CD4-positive, alpha-beta T cell (primary cell): ENCODE results near the gene TIGD4. TPM values are rescaled to one million over a fixed set of nuclear protein-coding genes. Genes with fewer than 3 reads are reported as not detected.

Experiments used
- ATAC-seq: fragments of 200-7000 bp; cut with Tn5 transposase; one replicate; pipeline ENCODE4 v1.10.0; 2022; ENCODE audit warnings: mild to moderate bottlenecking; ENCODE audit not compliant: poor library complexity
- CTCF ChIA-PET: fragments of 350-600 bp; sonication (Branson Sonifier 250); formaldehyde crosslinking; loops from one replicate; lab custom pipeline; 2021; ENCODE audit warnings: antibody characterized with exemption, inconsistent platforms; lab: Charles Lee
- POLR2A ChIA-PET: fragments of 350-600 bp; sonication (Branson Sonifier 250); formaldehyde crosslinking; loops from one replicate; lab custom pipeline; 2021; ENCODE audit warnings: antibody characterized with exemption, inconsistent platforms; lab: Charles Lee
- DNase-seq, 14 experiments: peaks; one replicate each; pipeline ENCODE4 v3.0.0-alpha.2; 2013 to 2020; ENCODE audit warnings: mixed read lengths in 2 of 14
- H3K27ac ChIP-seq, 2 donors: one replicate each; pipeline versions ENCODE4 v1.5.1 to v1.7.0; 2013; ENCODE audit warnings: low read length in 2 of 2, low read depth in 1 of 2, mild to moderate bottlenecking in 1 of 2
- H3K27me3 ChIP-seq, 2 experiments: 1 replicate in 1 of 2; 2 replicates in 1 of 2; pipeline versions ENCODE4 v1.6.1 to v1.7.0; 2013; ENCODE audit warnings: low read length in 2 of 2, control low read depth in 1 of 2, mild to moderate bottlenecking in 1 of 2, moderate library complexity in 1 of 2; ENCODE audit not compliant: insufficient read depth in 2 of 2, control insufficient read depth in 1 of 2
- H3K36me3 ChIP-seq: one replicate; pipeline ENCODE4 v1.6.1; 2013; ENCODE audit warnings: low read length, control low read depth; ENCODE audit not compliant: insufficient read depth
- H3K4me1 ChIP-seq: one replicate; pipeline ENCODE4 v1.6.1; 2013; ENCODE audit warnings: low read length, control low read depth; ENCODE audit not compliant: insufficient read depth
- H3K4me3 ChIP-seq: one replicate; pipeline ENCODE4 v1.5.1; 2013; ENCODE audit warnings: mild to moderate bottlenecking, low read length, moderate library complexity
- H3K9me3 ChIP-seq, 2 experiments: 1 replicate in 1 of 2; 2 replicates in 1 of 2; pipeline versions ENCODE4 v1.6.1 to v1.7.0; 2013; ENCODE audit warnings: low read length in 2 of 2, mild to moderate bottlenecking in 2 of 2, control low read depth in 1 of 2, moderate library complexity in 1 of 2; ENCODE audit not compliant: control insufficient read depth in 1 of 2, insufficient read depth in 1 of 2
- H3K27ac Mint-ChIP-seq: one replicate; pipeline ENCODE4 v1.8.0; 2020; ENCODE audit warnings: mixed read lengths
- H3K27me3 Mint-ChIP-seq: one replicate; pipeline ENCODE4 v1.8.0; 2021; ENCODE audit warnings: mixed read lengths
- H3K36me3 Mint-ChIP-seq: one replicate; pipeline ENCODE4 v1.8.0; 2021; ENCODE audit warnings: low read depth, mixed read lengths
- H3K4me1 Mint-ChIP-seq: one replicate; pipeline ENCODE4 v1.8.0; 2021; ENCODE audit warnings: low read depth, mixed read lengths
- H3K4me3 Mint-ChIP-seq: one replicate; pipeline ENCODE4 v1.8.0; 2020; ENCODE audit warnings: mild to moderate bottlenecking, mixed read lengths
- H3K9me3 Mint-ChIP-seq: one replicate; pipeline ENCODE4 v1.8.0; 2020; ENCODE audit warnings: mixed read lengths
- CTCF ChIP-seq: fragments of 200-600 bp; IDR thresholded peaks from one replicate; pipeline ENCODE4 v1.8.0; 2022; ENCODE audit warnings: antibody characterized with exemption, mild to moderate bottlenecking
- intact Hi-C, 2 experiments: fragments of 100-400 bp; cut with DNase I in 1 of 2; cut with micrococcal nuclease in 1 of 2; formaldehyde crosslinking; loops; one replicate each; pipeline versions ENCODE4 v1.15.1 to v1.9.0; 2023 to 2025; cut with DNase I, micrococcal nuclease
- total RNA-seq, 174 experiments: library from RNA in 2 of 174; stranded (reverse) in 2 of 174; gene quantifications; one replicate each; pipeline ENCODE4 v1.2.3 and lab custom pipeline; 2021 to 2026

The TIGD4 gene
- total RNA-seq, 2 experiments from 2014 or later, result 0.22 TPM; not detected in 1

GRCh38 chr4:152825336-152825735, 45.8 kb upstream of the TIGD4 start:
- H3K9me3 Mint-ChIP-seq, result peaks cover 28% of the 10 kb centered on the region
- no peak for TF ChIP-seq CTCF
- H3K9me3 ChIP-seq, result peaks cover 0 to 5% of the 10 kb centered on the region in 2 experiments
- H3K27me3 Mint-ChIP-seq, result no peaks in the 10 kb centered on the region
- H3K4me1 Mint-ChIP-seq, result no peaks in the 10 kb centered on the region
- intact Hi-C loops, result no loop called here
- no peak overlapping the region for H3K4me3 Mint-ChIP-seq
- no peaks in the 10 kb centered on the region for H3K27me3 ChIP-seq
- no peak overlapping the region for H3K4me3 ChIP-seq
- no peak for ATAC-seq
- no peaks in the 10 kb centered on the region for H3K36me3 ChIP-seq
- H3K27ac ChIP-seq, result no peak overlapping the region
- no peak for DNase-seq
- CTCF ChIA-PET, result no interaction called here
- H3K27ac Mint-ChIP-seq, result no peak overlapping the region
- peaks cover 44% of the 10 kb centered on the region for H3K36me3 Mint-ChIP-seq
- no peaks in the 10 kb centered on the region for H3K4me1 ChIP-seq
- POLR2A ChIA-PET, result no interaction called here

DNA sequence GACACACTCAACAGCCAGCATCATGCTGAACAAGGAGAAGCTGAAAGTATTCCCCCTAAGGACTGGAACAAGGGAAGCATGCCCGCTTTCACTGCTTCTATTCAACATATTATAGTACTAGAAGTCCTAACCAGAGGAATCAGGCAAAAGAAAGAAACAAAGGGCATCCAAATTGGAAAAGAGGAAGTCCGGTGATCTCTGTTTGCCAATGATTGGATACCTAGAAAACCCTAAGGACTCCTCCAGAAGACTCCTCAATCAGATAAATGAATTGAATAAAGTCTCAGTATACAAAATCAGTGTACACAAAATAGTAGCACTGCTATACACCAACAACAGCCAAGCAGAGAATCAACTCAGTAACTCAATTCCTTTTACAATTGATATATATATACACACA, 45.0 kb upstream of the TIGD4 start:
- CTCF ChIA-PET, result no interaction called here

GRCh38 chr4:152822323-152822722, 42.8 kb upstream of the TIGD4 start:
- no peak for TF ChIP-seq CTCF
- no peak for ATAC-seq
- H3K4me1 ChIP-seq, result no peaks in the 10 kb centered on the region
- H3K9me3 ChIP-seq, result peaks cover 0 to under 1% of the 10 kb centered on the region in 2 experiments
- peaks cover 6% of the 10 kb centered on the region for H3K4me1 Mint-ChIP-seq
- ChIA-PET CTCF (no interaction called here), POLR2A (interaction anchor here (0.6 kb wide), 1 partner anchor 143 kb away, joined by 3 read pairs; no protein-coding TSS in a partner anchor)
- no peak overlapping the region for H3K27ac Mint-ChIP-seq
- H3K36me3 ChIP-seq, result no peaks in the 10 kb centered on the region
- no peaks in the 10 kb centered on the region for H3K27me3 Mint-ChIP-seq
- intact Hi-C loops, result no loop called here
- H3K36me3 Mint-ChIP-seq, result peaks cover 36% of the 10 kb centered on the region
- no peak overlapping the region for H3K4me3 ChIP-seq
- H3K4me3 Mint-ChIP-seq, result no peak overlapping the region
- H3K9me3 Mint-ChIP-seq, result peaks cover 20% of the 10 kb centered on the region
- no peaks in the 10 kb centered on the region for H3K27me3 ChIP-seq
- no peak for DNase-seq
- H3K27ac ChIP-seq, result no peak overlapping the region

More for the DNA sequence above, 45.0 kb upstream of the TIGD4 start:
- peaks cover 40% of the 10 kb centered on the region for H3K36me3 Mint-ChIP-seq
- no peak overlapping the region for H3K27ac ChIP-seq
- no peaks in the 10 kb centered on the region for H3K27me3 ChIP-seq
- no peak for TF ChIP-seq CTCF
- no peak overlapping the region for H3K27ac Mint-ChIP-seq
- ATAC-seq, result no peak
- intact Hi-C loops, result no loop called here
- no peaks in the 10 kb centered on the region for H3K4me1 ChIP-seq
- H3K36me3 ChIP-seq, result no peaks in the 10 kb centered on the region
- H3K4me3 Mint-ChIP-seq, result no peak overlapping the region
- H3K27me3 Mint-ChIP-seq, result no peaks in the 10 kb centered on the region
- no peaks in the 10 kb centered on the region for H3K4me1 Mint-ChIP-seq
- no peak overlapping the region for H3K4me3 ChIP-seq
- H3K9me3 Mint-ChIP-seq, result peaks cover 28% of the 10 kb centered on the region
- POLR2A ChIA-PET, result no interaction called here
- DNase-seq, result no peak
- peaks cover 0 to 5% of the 10 kb centered on the region in 2 experiments for H3K9me3 ChIP-seq
